ENCODE measurements around the gene CLVS2.

The CLVS2 gene

DNA sequence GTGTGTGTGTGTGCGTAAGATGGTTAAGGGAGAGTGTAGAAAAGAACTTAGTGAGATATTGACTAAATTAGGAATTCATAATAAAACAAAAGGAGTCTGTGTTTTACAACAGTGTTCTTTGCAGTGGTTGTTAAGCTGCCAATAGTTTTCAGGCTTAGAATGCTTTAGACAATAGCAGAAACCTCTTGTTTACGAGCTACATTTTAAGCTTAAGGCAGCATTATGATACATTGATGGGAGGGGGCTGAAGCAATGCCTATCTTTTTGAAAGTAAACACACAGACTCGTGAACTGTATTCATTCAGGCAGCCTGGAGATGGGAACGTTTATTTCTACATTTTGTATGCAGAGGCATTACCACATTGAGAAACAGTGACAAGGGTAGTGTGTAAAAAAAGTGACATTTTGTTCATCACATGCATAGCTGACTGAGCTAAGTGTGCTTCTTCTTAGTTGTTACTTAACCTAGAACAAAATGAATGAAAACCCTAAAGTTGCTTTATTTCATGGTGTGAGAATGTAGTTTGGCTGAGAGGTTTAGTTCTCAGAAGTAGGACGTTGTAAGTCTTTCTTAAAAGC, 21.2 kb downstream of the CLVS2 start:
- H3K36me3 ChIP-seq (ENCODE audit: control insufficient read depth in 2 of 2, insufficient read depth in 2 of 2, low read length in 2 of 2): no peaks in the 10 kb centered on the region
- H3K9me3 ChIP-seq (ENCODE audit: control insufficient read depth in 2 of 2, low read length in 2 of 2): no peaks in the 10 kb centered on the region
- H3K4me1 ChIP-seq (ENCODE audit: control insufficient read depth in 2 of 2, insufficient read depth in 2 of 2, low read length in 2 of 2): no peaks in the 10 kb centered on the region
- H3K27ac ChIP-seq (ENCODE audit: low read depth in 2 of 2, low read length in 2 of 2): no peak overlapping the region
- H3K4me3 ChIP-seq (ENCODE audit: low read length in 2 of 2): no peak overlapping the region
- H3K9ac ChIP-seq (ENCODE audit: low read depth in 1 of 2, low read length in 2 of 2): no peak overlapping the region
- no peaks in the 10 kb centered on the region for H3K27me3 ChIP-seq (ENCODE audit: control insufficient read depth in 2 of 2, insufficient read depth in 2 of 2, low read length in 2 of 2)

DNA sequence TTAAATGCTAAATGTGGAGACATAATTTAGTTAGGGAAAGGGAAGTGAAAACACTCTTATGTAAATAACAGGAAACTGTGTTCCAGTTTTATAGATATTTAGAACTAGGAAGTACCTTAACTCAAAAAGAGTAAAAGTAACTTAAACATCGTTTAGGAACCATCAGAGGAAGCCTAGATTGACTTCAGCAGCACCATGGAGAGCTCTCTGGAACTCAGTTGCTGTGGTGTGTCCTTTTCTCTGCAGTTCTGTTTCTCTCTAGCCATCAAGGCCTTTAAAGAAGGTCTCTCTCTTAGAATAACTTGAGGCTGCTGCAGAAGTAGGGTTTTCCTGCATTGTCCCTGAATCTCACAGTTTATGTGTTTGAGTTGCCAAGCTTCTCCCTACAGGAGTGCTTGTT, 26.9 kb downstream of the CLVS2 start:
- no peak overlapping the region for H3K27ac ChIP-seq (ENCODE audit: low read depth in 2 of 2, low read length in 2 of 2)
- no peaks in the 10 kb centered on the region for H3K4me1 ChIP-seq (ENCODE audit: control insufficient read depth in 2 of 2, insufficient read depth in 2 of 2, low read length in 2 of 2)
- H3K27me3 ChIP-seq (ENCODE audit: control insufficient read depth in 2 of 2, insufficient read depth in 2 of 2, low read length in 2 of 2): no peaks in the 10 kb centered on the region
- no peaks in the 10 kb centered on the region for H3K36me3 ChIP-seq (ENCODE audit: control insufficient read depth in 2 of 2, insufficient read depth in 2 of 2, low read length in 2 of 2)
- H3K9me3 ChIP-seq (ENCODE audit: control insufficient read depth in 2 of 2, low read length in 2 of 2): no peaks in the 10 kb centered on the region
- no peak overlapping the region for H3K4me3 ChIP-seq (ENCODE audit: low read length in 2 of 2)
- no peak overlapping the region for H3K9ac ChIP-seq (ENCODE audit: low read depth in 1 of 2, low read length in 2 of 2)

DNA sequence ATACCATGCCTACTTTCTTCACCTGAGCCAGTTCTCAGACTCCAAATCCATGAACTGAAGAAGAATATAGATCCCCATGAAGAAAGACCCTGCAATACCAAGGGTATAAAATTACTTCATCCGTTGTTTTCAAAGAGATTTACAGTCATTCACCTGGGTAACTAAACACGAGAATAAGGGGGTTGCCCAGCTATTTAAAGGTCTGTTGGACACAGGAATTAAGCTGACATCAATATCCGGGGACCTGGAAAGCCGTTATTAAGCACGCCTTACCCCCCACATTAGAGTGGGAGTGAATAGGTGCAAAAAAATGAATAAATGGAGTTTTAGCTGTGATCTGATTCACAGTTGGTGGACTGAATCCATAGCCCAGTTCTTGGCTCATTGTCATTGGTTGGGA, 28.9 kb downstream of the CLVS2 start:
- H3K9ac ChIP-seq (ENCODE audit: low read depth in 1 of 2, low read length in 2 of 2): no peak overlapping the region
- no peak overlapping the region for H3K27ac ChIP-seq (ENCODE audit: low read depth in 2 of 2, low read length in 2 of 2)
- H3K27me3 ChIP-seq (ENCODE audit: control insufficient read depth in 2 of 2, insufficient read depth in 2 of 2, low read length in 2 of 2): no peaks in the 10 kb centered on the region
- H3K4me1 ChIP-seq (ENCODE audit: control insufficient read depth in 2 of 2, insufficient read depth in 2 of 2, low read length in 2 of 2): no peaks in the 10 kb centered on the region
- no peaks in the 10 kb centered on the region for H3K9me3 ChIP-seq (ENCODE audit: control insufficient read depth in 2 of 2, low read length in 2 of 2)
- H3K36me3 ChIP-seq (ENCODE audit: control insufficient read depth in 2 of 2, insufficient read depth in 2 of 2, low read length in 2 of 2): no peaks in the 10 kb centered on the region
- no peak overlapping the region for H3K4me3 ChIP-seq (ENCODE audit: low read length in 2 of 2)

DNA sequence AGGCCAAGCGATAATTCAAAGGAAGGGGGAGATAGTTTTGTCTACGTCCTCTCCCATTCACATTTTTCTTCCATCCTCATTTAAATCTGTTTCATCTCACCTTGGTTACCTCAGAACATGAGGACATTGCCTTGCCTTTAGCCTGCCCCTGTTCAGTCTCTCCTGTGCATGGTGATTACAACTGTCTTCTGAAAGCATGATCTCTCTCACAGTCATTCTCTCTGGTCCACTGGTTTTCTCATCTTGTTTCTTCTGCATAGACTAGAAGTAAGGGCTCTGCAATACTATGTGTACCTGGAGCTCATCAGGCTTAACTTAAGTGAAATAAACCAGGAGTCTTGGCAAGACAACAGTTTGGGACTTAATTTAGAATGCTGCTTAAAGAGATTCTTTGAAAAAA, 31.4 kb downstream of the CLVS2 start:
- H3K36me3 ChIP-seq (ENCODE audit: control insufficient read depth in 2 of 2, insufficient read depth in 2 of 2, low read length in 2 of 2): no peaks in the 10 kb centered on the region
- no peaks in the 10 kb centered on the region for H3K9me3 ChIP-seq (ENCODE audit: control insufficient read depth in 2 of 2, low read length in 2 of 2)
- H3K27me3 ChIP-seq (ENCODE audit: control insufficient read depth in 2 of 2, insufficient read depth in 2 of 2, low read length in 2 of 2): no peaks in the 10 kb centered on the region
- no peak overlapping the region for H3K9ac ChIP-seq (ENCODE audit: low read depth in 1 of 2, low read length in 2 of 2)
- no peaks in the 10 kb centered on the region for H3K4me1 ChIP-seq (ENCODE audit: control insufficient read depth in 2 of 2, insufficient read depth in 2 of 2, low read length in 2 of 2)
- H3K27ac ChIP-seq (ENCODE audit: low read depth in 2 of 2, low read length in 2 of 2): no peak overlapping the region
- H3K4me3 ChIP-seq (ENCODE audit: low read length in 2 of 2): no peak overlapping the region

DNA sequence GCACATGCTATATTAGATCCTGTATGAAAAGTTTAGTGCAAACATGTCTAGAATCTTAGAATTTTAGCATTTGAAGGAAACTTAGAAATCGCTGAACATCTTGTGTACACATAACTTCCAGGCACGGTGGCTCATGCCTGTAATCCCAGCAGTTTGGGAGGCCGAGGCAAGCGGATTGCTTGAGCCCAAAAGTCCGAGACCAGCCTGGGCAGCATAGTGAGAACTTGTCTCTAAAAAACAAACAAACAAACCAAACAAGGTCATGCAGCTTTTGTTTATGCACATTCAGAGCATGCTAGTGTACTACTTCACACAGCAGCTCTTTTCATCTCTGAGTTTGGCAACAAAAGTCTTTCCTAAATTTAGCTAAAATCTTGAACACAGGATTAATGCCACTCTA, 32.2 kb downstream of the CLVS2 start:
- Histone ChIP-seq H3K4me1 (ENCODE audit: control insufficient read depth in 2 of 2, insufficient read depth in 2 of 2, low read length in 2 of 2) (no peaks in the 10 kb centered on the region), H3K4me3 (ENCODE audit: low read length in 2 of 2) (no peak overlapping the region), H3K27ac (ENCODE audit: low read depth in 2 of 2, low read length in 2 of 2) (no peak overlapping the region), H3K36me3 (ENCODE audit: control insufficient read depth in 2 of 2, insufficient read depth in 2 of 2, low read length in 2 of 2) (no peaks in the 10 kb centered on the region), H3K27me3 (ENCODE audit: control insufficient read depth in 2 of 2, insufficient read depth in 2 of 2, low read length in 2 of 2) (no peaks in the 10 kb centered on the region), H3K9ac (ENCODE audit: low read depth in 1 of 2, low read length in 2 of 2) (no peak overlapping the region), H3K9me3 (ENCODE audit: control insufficient read depth in 2 of 2, low read length in 2 of 2) (no peaks in the 10 kb centered on the region)

DNA sequence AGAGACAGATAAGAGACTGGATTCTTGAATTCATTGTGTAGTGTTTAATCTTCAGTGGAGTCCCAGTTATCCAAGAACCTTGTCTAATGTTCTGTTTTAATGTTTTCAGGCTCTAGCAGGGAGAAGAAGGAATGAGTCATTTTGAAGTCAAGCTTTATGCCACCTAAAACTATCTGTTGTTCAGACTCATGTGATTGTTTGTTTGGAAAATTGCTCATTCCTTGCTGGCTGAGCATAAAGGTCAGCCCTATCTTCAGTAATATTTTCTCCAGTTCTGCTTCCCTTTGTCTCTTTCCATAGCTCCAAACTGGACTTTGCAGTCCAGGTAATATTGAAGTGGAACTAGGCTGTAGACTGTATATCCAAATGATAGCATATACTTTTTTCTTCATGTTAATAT, 34.2 kb downstream of the CLVS2 start:
- Histone ChIP-seq H3K9me3 (ENCODE audit: control insufficient read depth in 2 of 2, low read length in 2 of 2) (no peaks in the 10 kb centered on the region), H3K4me1 (ENCODE audit: control insufficient read depth in 2 of 2, insufficient read depth in 2 of 2, low read length in 2 of 2) (no peaks in the 10 kb centered on the region), H3K27me3 (ENCODE audit: control insufficient read depth in 2 of 2, insufficient read depth in 2 of 2, low read length in 2 of 2) (no peaks in the 10 kb centered on the region), H3K4me3 (ENCODE audit: low read length in 2 of 2) (no peak overlapping the region), H3K9ac (ENCODE audit: low read depth in 1 of 2, low read length in 2 of 2) (no peak overlapping the region), H3K36me3 (ENCODE audit: control insufficient read depth in 2 of 2, insufficient read depth in 2 of 2, low read length in 2 of 2) (no peaks in the 10 kb centered on the region), H3K27ac (ENCODE audit: low read depth in 2 of 2, low read length in 2 of 2) (no peak overlapping the region)

DNA sequence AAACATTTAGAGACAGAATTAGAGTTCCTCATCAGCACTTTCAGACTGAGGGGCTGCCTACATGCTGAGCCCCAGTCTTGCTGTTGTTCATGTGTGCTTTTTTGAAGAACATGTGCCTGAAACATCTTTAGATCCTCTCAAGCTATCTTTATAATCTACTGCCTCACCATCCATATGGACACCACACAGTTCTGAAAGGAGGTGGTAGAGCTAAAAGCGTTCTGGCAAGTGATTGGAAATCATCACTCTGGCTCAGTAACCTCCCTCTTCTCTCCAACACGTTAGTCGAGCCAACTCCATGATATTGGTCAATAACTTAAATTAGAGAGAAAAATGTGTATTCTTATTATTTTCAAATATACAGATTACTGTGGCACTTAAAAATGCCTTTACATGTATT, 40.6 kb downstream of the CLVS2 start:
- H3K27me3 ChIP-seq (ENCODE audit: control insufficient read depth in 2 of 2, insufficient read depth in 2 of 2, low read length in 2 of 2): no peaks in the 10 kb centered on the region
- H3K27ac ChIP-seq (ENCODE audit: low read depth in 2 of 2, low read length in 2 of 2): no peak overlapping the region
- H3K9ac ChIP-seq (ENCODE audit: low read depth in 1 of 2, low read length in 2 of 2): no peak overlapping the region
- H3K4me3 ChIP-seq (ENCODE audit: low read length in 2 of 2): no peak overlapping the region
- H3K9me3 ChIP-seq (ENCODE audit: control insufficient read depth in 2 of 2, low read length in 2 of 2): no peaks in the 10 kb centered on the region
- H3K36me3 ChIP-seq (ENCODE audit: control insufficient read depth in 2 of 2, insufficient read depth in 2 of 2, low read length in 2 of 2): no peaks in the 10 kb centered on the region
- no peaks in the 10 kb centered on the region for H3K4me1 ChIP-seq (ENCODE audit: control insufficient read depth in 2 of 2, insufficient read depth in 2 of 2, low read length in 2 of 2)

DNA sequence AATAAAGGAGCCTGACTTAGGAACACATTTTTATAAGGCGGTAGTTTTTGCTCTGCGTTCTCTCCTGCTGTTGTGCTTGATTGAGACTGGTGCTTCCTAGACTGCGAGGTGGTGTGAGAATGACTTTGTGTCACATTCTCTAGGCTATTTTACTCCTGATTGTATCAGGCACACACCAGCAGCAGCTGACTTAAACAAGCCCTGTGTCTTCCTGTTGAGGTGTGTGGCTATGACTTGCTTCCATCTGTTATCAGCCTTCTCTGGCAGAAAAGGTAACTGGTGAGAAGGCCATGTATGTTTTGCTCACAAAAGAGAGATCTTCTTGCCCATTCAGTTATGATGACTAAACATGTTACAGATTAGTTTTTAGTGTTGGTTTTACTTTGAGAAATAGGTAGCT, 43.4 kb downstream of the CLVS2 start:
- no peaks in the 10 kb centered on the region for H3K4me1 ChIP-seq (ENCODE audit: control insufficient read depth in 2 of 2, insufficient read depth in 2 of 2, low read length in 2 of 2)
- H3K4me3 ChIP-seq (ENCODE audit: low read length in 2 of 2): no peak overlapping the region
- no peaks in the 10 kb centered on the region for H3K36me3 ChIP-seq (ENCODE audit: control insufficient read depth in 2 of 2, insufficient read depth in 2 of 2, low read length in 2 of 2)
- H3K9ac ChIP-seq (ENCODE audit: low read depth in 1 of 2, low read length in 2 of 2): no peak overlapping the region
- no peak overlapping the region for H3K27ac ChIP-seq (ENCODE audit: low read depth in 2 of 2, low read length in 2 of 2)
- H3K9me3 ChIP-seq (ENCODE audit: control insufficient read depth in 2 of 2, low read length in 2 of 2): no peaks in the 10 kb centered on the region
- no peaks in the 10 kb centered on the region for H3K27me3 ChIP-seq (ENCODE audit: control insufficient read depth in 2 of 2, insufficient read depth in 2 of 2, low read length in 2 of 2)

DNA sequence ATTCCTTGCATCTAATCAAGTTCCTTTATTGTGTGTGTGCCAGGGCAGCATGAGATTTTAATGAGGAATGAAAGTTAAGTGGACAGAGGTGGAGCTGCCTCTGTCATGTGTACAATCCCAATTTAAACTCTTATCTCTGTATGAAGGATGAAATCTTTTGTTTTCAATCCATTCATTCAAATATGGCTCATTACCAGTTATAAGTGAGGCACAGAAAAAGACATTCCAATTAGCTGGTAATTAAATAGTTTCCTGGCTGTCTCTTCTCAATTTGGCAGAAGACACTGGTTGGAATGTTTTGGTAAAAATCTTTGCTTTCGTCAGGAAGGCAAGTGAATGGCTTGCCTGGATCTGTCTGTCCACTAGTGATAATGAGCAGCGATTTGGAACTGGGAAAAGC, 46.4 kb downstream of the CLVS2 start:
- H3K4me1 ChIP-seq (ENCODE audit: control insufficient read depth in 2 of 2, insufficient read depth in 2 of 2, low read length in 2 of 2): no peaks in the 10 kb centered on the region
- no peak overlapping the region for H3K4me3 ChIP-seq (ENCODE audit: low read length in 2 of 2)
- H3K27me3 ChIP-seq (ENCODE audit: control insufficient read depth in 2 of 2, insufficient read depth in 2 of 2, low read length in 2 of 2): no peaks in the 10 kb centered on the region
- no peaks in the 10 kb centered on the region for H3K9me3 ChIP-seq (ENCODE audit: control insufficient read depth in 2 of 2, low read length in 2 of 2)
- H3K36me3 ChIP-seq (ENCODE audit: control insufficient read depth in 2 of 2, insufficient read depth in 2 of 2, low read length in 2 of 2): no peaks in the 10 kb centered on the region
- H3K27ac ChIP-seq (ENCODE audit: low read depth in 2 of 2, low read length in 2 of 2): no peak overlapping the region
- no peak overlapping the region for H3K9ac ChIP-seq (ENCODE audit: low read depth in 1 of 2, low read length in 2 of 2)

DNA sequence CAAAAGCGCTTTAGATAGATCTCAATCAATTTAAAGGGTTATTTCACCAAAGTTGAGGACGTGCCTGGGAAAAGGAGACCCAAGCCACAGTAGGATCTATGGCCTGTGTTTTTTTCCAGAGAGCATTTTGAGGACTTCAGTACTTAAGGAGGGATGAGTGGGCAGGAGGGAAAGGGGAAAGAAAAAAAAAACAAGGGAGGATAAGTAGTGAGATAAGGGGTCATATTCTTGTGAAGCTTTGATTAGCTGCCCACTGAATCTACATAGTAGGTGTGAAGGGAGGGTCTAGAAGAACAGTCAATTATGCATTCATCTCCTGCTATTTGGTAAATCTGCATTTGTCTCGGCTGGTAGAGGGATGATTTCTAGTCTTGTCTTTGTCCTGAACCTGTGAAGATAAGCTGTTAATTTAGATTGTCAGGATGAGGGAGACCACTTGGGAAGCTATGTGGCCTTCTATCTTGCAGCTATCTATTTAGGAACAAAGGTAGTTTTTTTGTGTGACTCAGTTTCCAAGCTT, 48.4 kb downstream of the CLVS2 start:
- H3K36me3 ChIP-seq (ENCODE audit: control insufficient read depth in 2 of 2, insufficient read depth in 2 of 2, low read length in 2 of 2): no peaks in the 10 kb centered on the region
- H3K4me3 ChIP-seq (ENCODE audit: low read length in 2 of 2): no peak overlapping the region
- H3K4me1 ChIP-seq (ENCODE audit: control insufficient read depth in 2 of 2, insufficient read depth in 2 of 2, low read length in 2 of 2): no peaks in the 10 kb centered on the region
- no peaks in the 10 kb centered on the region for H3K9me3 ChIP-seq (ENCODE audit: control insufficient read depth in 2 of 2, low read length in 2 of 2)
- H3K27me3 ChIP-seq (ENCODE audit: control insufficient read depth in 2 of 2, insufficient read depth in 2 of 2, low read length in 2 of 2): no peaks in the 10 kb centered on the region
- H3K9ac ChIP-seq (ENCODE audit: low read depth in 1 of 2, low read length in 2 of 2): no peak overlapping the region
- H3K27ac ChIP-seq (ENCODE audit: low read depth in 2 of 2, low read length in 2 of 2): no peak overlapping the region

All from mucosa of rectum (tissue), 2 donors.